ENCODE data around the gene PSMD6.

DNA sequence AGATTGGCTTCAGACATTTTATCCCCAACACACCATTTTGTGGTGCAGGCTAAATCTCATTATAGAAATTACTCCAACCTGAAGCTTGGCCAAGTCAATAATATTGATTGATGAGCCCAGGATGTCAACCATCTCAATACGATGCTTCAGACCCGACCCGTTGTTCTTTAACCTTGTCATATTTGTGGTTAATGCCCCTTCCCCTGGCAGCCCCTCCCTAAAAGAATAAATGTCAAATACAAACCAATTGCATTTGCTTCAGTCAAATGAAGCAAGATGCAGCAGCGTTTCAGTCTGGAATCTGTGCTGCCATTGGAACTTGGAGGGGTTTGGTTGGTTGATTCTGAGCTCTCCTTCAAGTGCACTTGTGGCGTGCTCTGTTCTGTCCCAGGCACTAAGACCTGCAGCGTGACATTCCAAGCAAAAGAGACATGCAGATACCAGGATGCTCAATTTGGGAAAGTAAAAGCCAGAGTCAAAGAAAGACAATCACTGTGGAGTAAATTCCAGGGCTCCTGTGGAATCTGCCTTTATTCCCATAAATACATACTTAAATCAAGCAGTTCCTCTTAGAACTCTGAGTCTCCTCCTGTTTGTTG lies 23.8 kb upstream of the PSMD6 start:
- TF ChIP-seq, protein P1, sequence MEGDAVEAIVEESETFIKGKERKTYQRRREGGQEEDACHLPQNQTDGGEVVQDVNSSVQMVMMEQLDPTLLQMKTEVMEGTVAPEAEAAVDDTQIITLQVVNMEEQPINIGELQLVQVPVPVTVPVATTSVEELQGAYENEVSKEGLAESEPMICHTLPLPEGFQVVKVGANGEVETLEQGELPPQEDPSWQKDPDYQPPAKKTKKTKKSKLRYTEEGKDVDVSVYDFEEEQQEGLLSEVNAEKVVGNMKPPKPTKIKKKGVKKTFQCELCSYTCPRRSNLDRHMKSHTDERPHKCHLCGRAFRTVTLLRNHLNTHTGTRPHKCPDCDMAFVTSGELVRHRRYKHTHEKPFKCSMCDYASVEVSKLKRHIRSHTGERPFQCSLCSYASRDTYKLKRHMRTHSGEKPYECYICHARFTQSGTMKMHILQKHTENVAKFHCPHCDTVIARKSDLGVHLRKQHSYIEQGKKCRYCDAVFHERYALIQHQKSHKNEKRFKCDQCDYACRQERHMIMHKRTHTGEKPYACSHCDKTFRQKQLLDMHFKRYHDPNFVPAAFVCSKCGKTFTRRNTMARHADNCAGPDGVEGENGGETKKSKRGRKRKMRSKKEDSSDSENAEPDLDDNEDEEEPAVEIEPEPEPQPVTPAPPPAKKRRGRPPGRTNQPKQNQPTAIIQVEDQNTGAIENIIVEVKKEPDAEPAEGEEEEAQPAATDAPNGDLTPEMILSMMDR (IDR thresholded peaks at IDR 0.05; ENCODE audit: insufficient read depth, low read depth, low read length), result no peak
- no peak for TF ChIP-seq EZH2 (IDR thresholded peaks at IDR 0.05; ENCODE audit: insufficient read depth, low read length)

Measured in astrocyte (in vitro differentiated cells and primary cell).